GM23248 (cell line): ENCODE measurements around the gene RTL10. TPM values are rescaled to one million over a fixed set of nuclear protein-coding genes. Genes with fewer than 3 reads are reported as not detected.

Source experiments
- DNase-seq: peaks from one replicate; pipeline ENCODE4 v3.0.0-alpha.2; 2015
- H2AFZ ChIP-seq: fragments of 200-600 bp; sonication (generic); 2 replicates; pipeline ENCODE4 v1.6.1; 2016; ENCODE audit warnings: antibody characterized with exemption
- H3F3A ChIP-seq: fragments of 200-600 bp; sonication (generic); 2 replicates; pipeline ENCODE4 v1.6.1; 2016; ENCODE audit warnings: mild to moderate bottlenecking, antibody characterized with exemption, mixed run types; ENCODE audit not compliant: insufficient read depth
- H3K27ac ChIP-seq: fragments of 200-600 bp; sonication (generic); 2 replicates; pipeline ENCODE4 v1.5.1; 2016; ENCODE audit warnings: mild to moderate bottlenecking
- H3K27me3 ChIP-seq: fragments of 200-600 bp; sonication (generic); replicated peaks from 2 replicates; pipeline ENCODE4 v1.6.1; 2016; ENCODE audit warnings: mild to moderate bottlenecking; ENCODE audit not compliant: insufficient read depth
- H3K36me3 ChIP-seq: fragments of 200-600 bp; sonication (generic); 2 replicates; pipeline ENCODE4 v1.6.1; 2016; ENCODE audit warnings: low read depth, mild to moderate bottlenecking
- H3K4me1 ChIP-seq: fragments of 200-600 bp; sonication (generic); 2 replicates; pipeline ENCODE4 v1.6.1; 2016; ENCODE audit warnings: mild to moderate bottlenecking; ENCODE audit not compliant: insufficient read depth
- H3K4me2 ChIP-seq: fragments of 200-600 bp; sonication (generic); one replicate; pipeline ENCODE4 v1.6.1; 2016; ENCODE audit warnings: mild to moderate bottlenecking; ENCODE audit not compliant: unreplicated experiment
- H3K4me3 ChIP-seq: fragments of 200-600 bp; sonication (generic); 2 replicates; pipeline ENCODE4 v1.5.1; 2016; ENCODE audit warnings: mild to moderate bottlenecking
- H3K79me2 ChIP-seq: fragments of 200-600 bp; sonication (generic); 2 replicates; pipeline ENCODE4 v1.6.1; 2016; ENCODE audit warnings: mild to moderate bottlenecking; ENCODE audit not compliant: insufficient read depth
- H3K9ac ChIP-seq: fragments of 200-600 bp; sonication (generic); 2 replicates; pipeline ENCODE4 v1.6.1; 2016; ENCODE audit warnings: mild to moderate bottlenecking
- H3K9me2 ChIP-seq: fragments of 200-600 bp; sonication (generic); 2 replicates; pipeline ENCODE4 v1.6.1; 2016; ENCODE audit warnings: mixed run types, mild to moderate bottlenecking, moderate library complexity; ENCODE audit not compliant: insufficient read depth
- H3K9me3 ChIP-seq: fragments of 200-600 bp; sonication (generic); one replicate; pipeline ENCODE4 v1.6.1; 2017; ENCODE audit warnings: low read depth
- H4K20me1 ChIP-seq: fragments of 200-600 bp; sonication (generic); 2 replicates; pipeline ENCODE4 v1.6.0; 2016; ENCODE audit not compliant: insufficient read depth
- EZH2 ChIP-seq: fragments of 200-600 bp; sonication (generic); IDR thresholded peaks from 2 replicates; pipeline ENCODE4 v1.6.1; 2018; ENCODE audit warnings: antibody characterized with exemption, mild to moderate bottlenecking; ENCODE audit not compliant: insufficient read depth, poor library complexity, severe bottlenecking
- EZH2phosphoT487 ChIP-seq: fragments of 200-600 bp; sonication (generic); IDR thresholded peaks from 2 replicates; pipeline ENCODE4 v1.6.1; 2018; ENCODE audit warnings: antibody characterized with exemption, moderate library complexity, mild to moderate bottlenecking, low read depth; ENCODE audit not compliant: insufficient read depth
- WGBS, 2 experiments: methylation state at CpG; one replicate each; pipeline ENCODE4 v1.1.6; 2015 to 2017; ENCODE audit warnings: low lambda C conversion rate in 2 of 2, low coverage in 1 of 2; ENCODE audit errors: missing lambda C conversion rate in 2 of 2; 5-methylcytosine and 5-hydroxymethylcytosine counted together
- in situ Hi-C: fragments of 300-500 bp; cut with MboI; formaldehyde crosslinking; loops from 2 replicates; pipeline ENCODE4 v1.15.0; 2020
- polyA plus RNA-seq: library from polyadenylated mRNA; unstranded; fragments of >200 nt; fragmentation: Nextera tagmentation; extraction: Ambion mirVana; gene quantifications from 2 replicates; pipeline ENCODE4 v1.2.1, GENCODE V29; 2016
- total RNA-seq: library from RNA; depleted of rRNA; stranded (reverse); fragments of >200 nt; shearing (Covaris generic); gene quantifications from 2 replicates; pipeline ENCODE4 v1.2.3, GENCODE V29; 2014

RTL10 gene
- total and polyA plus RNA-seq, 2 experiments from 2014 or later, result 14.2 to 23.8 TPM

DNA sequence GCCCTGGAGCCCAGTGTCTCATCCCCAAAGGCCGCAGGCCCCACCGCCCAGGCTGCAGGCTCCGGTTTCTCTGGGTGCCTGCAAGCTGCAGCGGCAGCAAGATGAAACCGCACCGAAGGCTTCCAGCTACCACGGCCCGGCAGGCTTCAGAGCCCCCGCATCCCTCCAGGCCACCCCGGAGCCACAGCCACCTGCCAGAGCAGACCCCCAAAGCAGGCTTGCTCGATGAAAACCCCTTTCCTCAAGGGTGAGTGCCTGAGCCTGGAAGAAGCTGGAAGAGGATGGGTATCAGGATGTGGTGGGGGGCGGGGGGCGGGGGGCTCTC, 24.5 kb upstream of the RTL10 start:
- 0 out of 2 replicates have a peak overlapping the region, but pooled peaks have one; percentile 12 for H3K4me3 ChIP-seq
- H3K4me1 ChIP-seq, result peaks cover 42% of the 10 kb centered on the region
- WGBS, 2 experiments, result 48 to 56% methylated on average over 12 of the region's 13 CpGs
- no peaks in the 10 kb centered on the region for H4K20me1 ChIP-seq
- peak overlapping the region; percentile 8; the same call in 1 of the 2 replicates for H3K27ac ChIP-seq
- no peaks in the 10 kb centered on the region for H3K36me3 ChIP-seq
- H3K79me2 ChIP-seq, result 0 out of 2 replicates have a peak, but pooled peaks cover 12% of the 10 kb centered on the region
- TF ChIP-seq EZH2phosphoT487 (no peak), EZH2 (no peak)
- no peaks in the 10 kb centered on the region for H3K27me3 ChIP-seq
- H2AFZ ChIP-seq, result no peak overlapping the region
- H3K4me2 ChIP-seq, result peak overlapping the region; percentile 54
- H3K9ac ChIP-seq, result peak overlapping the region; percentile 41
- no peaks in the 10 kb centered on the region for H3K9me3 ChIP-seq
- peaks cover 13% of the 10 kb centered on the region for H3F3A ChIP-seq
- DNase-seq, result no peak
- in situ Hi-C loops, result no loop called here
- H3K9me2 ChIP-seq, result no peaks in the 10 kb centered on the region

DNA sequence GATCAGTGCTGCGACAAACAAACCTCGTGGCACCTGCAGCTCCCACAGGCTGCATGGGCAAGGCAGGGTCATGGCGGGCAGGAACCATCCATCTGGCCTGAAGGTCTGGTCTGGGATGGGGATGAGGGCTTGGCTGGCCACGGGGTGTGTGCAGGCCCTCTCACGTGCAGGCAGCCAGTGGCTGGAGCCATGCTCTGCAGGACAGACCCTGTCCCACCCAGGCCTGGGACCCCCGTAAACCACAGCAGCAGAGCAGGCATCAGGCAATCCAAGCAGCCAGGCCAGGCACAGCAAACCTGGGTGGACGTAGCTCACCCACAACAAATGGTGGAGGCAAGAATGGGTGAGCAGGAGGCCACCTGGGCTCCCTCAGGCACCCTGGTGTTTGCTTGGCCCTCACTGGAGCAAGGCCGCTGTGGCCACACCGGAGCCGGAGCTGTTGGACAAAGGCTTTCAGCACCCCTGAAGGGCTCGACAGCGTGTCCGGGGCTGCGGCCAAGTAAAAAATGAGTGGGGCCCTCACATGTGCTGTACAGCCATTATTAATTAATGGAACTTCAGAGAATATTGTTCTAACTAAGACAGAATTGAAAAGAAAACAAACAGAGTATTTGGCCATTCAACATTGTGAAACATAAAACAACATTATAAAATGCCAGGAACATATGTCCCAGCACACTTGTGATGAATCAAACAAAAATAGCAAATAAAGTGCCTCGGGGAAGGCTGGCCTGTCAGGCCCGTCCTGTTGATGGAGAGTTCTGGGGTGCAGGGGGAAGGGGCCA, 24.0 kb upstream of the RTL10 start:
- 0 out of 2 replicates have a peak, but pooled peaks cover 12% of the 10 kb centered on the region for H3K79me2 ChIP-seq
- peak overlapping the region; percentile 54 for H3K4me2 ChIP-seq
- H3K27me3 ChIP-seq, result no peaks in the 10 kb centered on the region
- H3K9me3 ChIP-seq, result no peaks in the 10 kb centered on the region
- no peak for TF ChIP-seq EZH2phosphoT487
- TF ChIP-seq EZH2, result no peak
- in situ Hi-C loops, result no loop called here
- H3K36me3 ChIP-seq, result no peaks in the 10 kb centered on the region
- H3K27ac ChIP-seq, result peak overlapping the region; percentile 8; the same call in 1 of the 2 replicates
- H2AFZ ChIP-seq, result no peak overlapping the region
- no peaks in the 10 kb centered on the region for H4K20me1 ChIP-seq
- 63 to 65% methylated on average over 16 of the region's 16 CpGs for WGBS, 2 experiments
- peaks cover 42% of the 10 kb centered on the region for H3K4me1 ChIP-seq
- peak; percentile 44 for DNase-seq
- no peaks in the 10 kb centered on the region for H3K9me2 ChIP-seq
- H3K4me3 ChIP-seq, result 0 out of 2 replicates have a peak overlapping the region, but pooled peaks have one; percentile 12
- H3K9ac ChIP-seq, result peak overlapping the region; percentile 41
- H3F3A ChIP-seq, result peaks cover 13% of the 10 kb centered on the region

DNA sequence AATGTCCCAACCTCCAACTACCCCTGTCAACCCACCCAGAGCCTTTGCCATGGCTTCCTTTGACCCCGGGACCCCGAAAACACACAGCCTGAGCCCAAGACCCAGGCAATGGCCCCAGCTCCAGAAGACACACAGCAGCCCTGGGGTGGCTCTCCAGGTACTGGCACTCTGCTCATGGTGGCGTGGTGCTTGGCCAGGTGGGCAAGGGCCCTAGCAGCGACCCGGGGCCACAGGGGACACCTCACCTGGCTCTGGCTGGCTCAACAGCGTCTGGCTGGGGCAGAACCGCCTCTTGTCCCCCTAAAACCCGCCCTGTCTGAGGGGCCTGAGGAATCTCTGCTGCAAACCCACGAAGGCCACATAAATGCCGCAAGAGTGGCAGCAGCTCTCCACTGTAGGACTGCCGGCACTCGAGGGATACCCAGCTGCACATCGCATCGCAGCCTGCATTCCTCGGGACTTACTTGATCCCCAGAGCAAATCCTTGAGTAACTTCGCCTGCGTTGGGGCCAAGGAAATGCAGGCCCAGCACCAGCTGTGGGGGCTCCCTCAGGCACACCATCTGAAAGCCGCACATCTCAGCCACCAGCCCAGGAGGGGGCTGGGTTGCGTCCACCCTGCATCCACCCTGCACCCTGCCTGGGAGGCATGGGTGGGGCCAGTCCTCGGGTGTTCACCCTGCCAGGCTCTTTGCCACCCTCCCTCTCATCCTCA, 23.1 kb upstream of the RTL10 start:
- Histone ChIP-seq H3K4me3 (no peak overlapping the region), H3K9ac (no peak overlapping the region), H3K4me1 (peaks cover 42% of the 10 kb centered on the region), H3K9me2 (no peaks in the 10 kb centered on the region), H3K27me3 (no peaks in the 10 kb centered on the region), H4K20me1 (no peaks in the 10 kb centered on the region), H3K9me3 (no peaks in the 10 kb centered on the region), H3K4me2 (no peak overlapping the region), H3K36me3 (no peaks in the 10 kb centered on the region), H3K27ac (no peak overlapping the region), H3F3A (peaks cover 13% of the 10 kb centered on the region), H2AFZ (no peak overlapping the region), H3K79me2 (0 out of 2 replicates have a peak, but pooled peaks cover 12% of the 10 kb centered on the region)
- no peak for TF ChIP-seq EZH2
- TF ChIP-seq EZH2phosphoT487, result no peak
- in situ Hi-C loops, result no loop called here
- DNase-seq, result no peak
- 96% methylated on average over 20 of the region's 20 CpGs for WGBS, 2 experiments

- TF ChIP-seq EZH2 (no peak), EZH2phosphoT487 (no peak)
- Histone ChIP-seq H3F3A (peaks cover 8% of the 10 kb centered on the region), H2AFZ (no peak overlapping the region), H3K27me3 (no peaks in the 10 kb centered on the region), H3K4me1 (peaks cover 36% of the 10 kb centered on the region), H3K9me2 (no peaks in the 10 kb centered on the region), H3K9me3 (no peaks in the 10 kb centered on the region), H3K27ac (no peak overlapping the region), H4K20me1 (no peaks in the 10 kb centered on the region), H3K4me3 (no peak overlapping the region), H3K36me3 (no peaks in the 10 kb centered on the region), H3K9ac (no peak overlapping the region), H3K4me2 (no peak overlapping the region), H3K79me2 (0 out of 2 replicates have a peak, but pooled peaks cover 12% of the 10 kb centered on the region)
- 85 to 90% methylated on average over 15 to 18 of the region's 18 CpGs for WGBS, 2 experiments
- in situ Hi-C loops, result no loop called here
- no peak for DNase-seq
Measured at GRCh38 chr22:19876941-19877625, 22.4 kb upstream of the RTL10 start.
